MCF 10A (cell line): ENCODE results near the gene RALY. TPM values are rescaled to one million over a fixed set of nuclear protein-coding genes. Genes with fewer than 3 reads are reported as not detected.

ENCODE experiments used
- BruUV-seq: library from RNA; stranded (reverse); fragments of 400-500 nt; replicated peaks from 2 replicates; lab custom pipeline; 2021; lab: Mats Ljungman, UMichigan
- CTCF ChIA-PET: fragments of 300-600 bp; sonication (Branson Sonifier 250); formaldehyde crosslinking; extraction: SDS; loops from one replicate; lab custom pipeline; 2021; ENCODE audit warnings: antibody characterized with exemption, inconsistent platforms; lab: Yijun Ruan, JAX
- POLR2A ChIA-PET: fragments of 300-600, 350-650 bp; sonication (Branson Sonifier 250); formaldehyde crosslinking; extraction: SDS; loops from one replicate; lab custom pipeline; 2020; ENCODE audit warnings: antibody characterized with exemption, inconsistent platforms; lab: Yijun Ruan, JAX
- DNase-seq: peaks from one replicate; pipeline ENCODE4 v3.0.0-alpha.2; 2018; ENCODE audit not compliant: unreplicated experiment
- H3K27ac Mint-ChIP-seq: one replicate; pipeline ENCODE4 v1.8.0; 2022; ENCODE audit warnings: mild to moderate bottlenecking, low read depth, mixed read lengths; ENCODE audit not compliant: unreplicated experiment
- H3K27me3 Mint-ChIP-seq: one replicate; pipeline ENCODE4 v1.8.0; 2022; ENCODE audit warnings: mixed read lengths; ENCODE audit not compliant: insufficient read depth, unreplicated experiment
- H3K36me3 Mint-ChIP-seq: one replicate; pipeline ENCODE4 v1.8.0; 2022; ENCODE audit warnings: mild to moderate bottlenecking, moderate library complexity, mixed read lengths; ENCODE audit not compliant: insufficient read depth, unreplicated experiment
- H3K4me1 Mint-ChIP-seq: one replicate; pipeline ENCODE4 v1.8.0; 2022; ENCODE audit warnings: mixed read lengths; ENCODE audit not compliant: insufficient read depth, unreplicated experiment
- H3K4me3 Mint-ChIP-seq: one replicate; pipeline ENCODE4 v1.8.0; 2022; ENCODE audit warnings: mild to moderate bottlenecking, moderate library complexity, mixed read lengths; ENCODE audit not compliant: unreplicated experiment
- H3K9me3 Mint-ChIP-seq: one replicate; pipeline ENCODE4 v1.8.0; 2022; ENCODE audit warnings: mixed read lengths; ENCODE audit not compliant: unreplicated experiment
- intact Hi-C: fragments of 100-400 bp; cut with micrococcal nuclease; formaldehyde crosslinking; loops from 2 replicates; pipeline ENCODE4 v1.14.1; 2022
- total RNA-seq: library from RNA; stranded (reverse); gene quantifications from 2 replicates; pipeline ENCODE4 v1.2.3, GENCODE V29; 2022
- TF ChIP-seq, protein P1 (sequence below): fragments of 200-600 bp; IDR thresholded peaks from one replicate; pipeline ENCODE4 v1.8.0; 2022; ENCODE audit warnings: antibody characterized with exemption, mild to moderate bottlenecking; ENCODE audit not compliant: unreplicated experiment

Gene RALY
- total RNA-seq, 1 experiment from 2014 or later: 120 TPM

GRCh38 chr20:33963751-33964150, 30.0 kb upstream of the RALY start:
- no peak for DNase-seq
- Mint-ChIP-seq H3K4me1 (no peaks in the 10 kb centered on the region), H3K4me3 (no peak overlapping the region), H3K9me3 (no peaks in the 10 kb centered on the region), H3K27ac (no peak overlapping the region), H3K36me3 (no peaks in the 10 kb centered on the region), H3K27me3 (no peaks in the 10 kb centered on the region)
- ChIA-PET CTCF (interaction anchor here (1.0 kb wide), 1 partner anchor 15 kb away, joined by 3 read pairs; no protein-coding TSS in a partner anchor), POLR2A (interaction anchor here (1.2 kb wide), 1 partner anchor 29 kb away, joined by 3 read pairs; no protein-coding TSS in a partner anchor)
- no TSS peak for BruUV-seq
- TF ChIP-seq, protein P1, sequence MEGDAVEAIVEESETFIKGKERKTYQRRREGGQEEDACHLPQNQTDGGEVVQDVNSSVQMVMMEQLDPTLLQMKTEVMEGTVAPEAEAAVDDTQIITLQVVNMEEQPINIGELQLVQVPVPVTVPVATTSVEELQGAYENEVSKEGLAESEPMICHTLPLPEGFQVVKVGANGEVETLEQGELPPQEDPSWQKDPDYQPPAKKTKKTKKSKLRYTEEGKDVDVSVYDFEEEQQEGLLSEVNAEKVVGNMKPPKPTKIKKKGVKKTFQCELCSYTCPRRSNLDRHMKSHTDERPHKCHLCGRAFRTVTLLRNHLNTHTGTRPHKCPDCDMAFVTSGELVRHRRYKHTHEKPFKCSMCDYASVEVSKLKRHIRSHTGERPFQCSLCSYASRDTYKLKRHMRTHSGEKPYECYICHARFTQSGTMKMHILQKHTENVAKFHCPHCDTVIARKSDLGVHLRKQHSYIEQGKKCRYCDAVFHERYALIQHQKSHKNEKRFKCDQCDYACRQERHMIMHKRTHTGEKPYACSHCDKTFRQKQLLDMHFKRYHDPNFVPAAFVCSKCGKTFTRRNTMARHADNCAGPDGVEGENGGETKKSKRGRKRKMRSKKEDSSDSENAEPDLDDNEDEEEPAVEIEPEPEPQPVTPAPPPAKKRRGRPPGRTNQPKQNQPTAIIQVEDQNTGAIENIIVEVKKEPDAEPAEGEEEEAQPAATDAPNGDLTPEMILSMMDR: no peak
- intact Hi-C loops: no loop called here

DNA sequence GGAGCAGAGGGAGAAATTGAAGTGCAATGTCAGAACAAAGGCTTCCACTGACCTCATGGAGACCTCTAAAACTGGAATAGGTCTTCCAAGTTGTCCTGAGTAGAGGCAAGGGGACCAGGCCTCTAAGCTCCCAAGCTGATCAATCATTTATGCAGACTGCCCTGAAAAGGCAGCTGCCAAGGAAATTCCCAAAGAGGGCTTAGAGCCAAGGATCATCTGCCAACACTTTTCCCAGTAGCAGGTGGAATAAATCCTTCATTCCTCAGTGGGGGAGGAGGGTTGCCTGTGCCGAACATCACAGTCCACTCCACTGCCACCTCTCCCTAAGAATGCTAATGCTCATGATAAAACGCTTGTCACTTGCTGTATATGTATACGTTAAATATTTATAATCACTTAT, 29.3 kb upstream of the RALY start:
- ChIA-PET CTCF (no interaction called here), POLR2A (no interaction called here)
- Mint-ChIP-seq H3K9me3 (no peaks in the 10 kb centered on the region), H3K27me3 (no peaks in the 10 kb centered on the region), H3K27ac (no peak overlapping the region), H3K4me1 (no peaks in the 10 kb centered on the region), H3K36me3 (no peaks in the 10 kb centered on the region), H3K4me3 (no peak overlapping the region)
- intact Hi-C loops: no loop called here
- DNase-seq: no peak
- TF ChIP-seq, protein P1: no peak
- no TSS peak for BruUV-seq

DNA sequence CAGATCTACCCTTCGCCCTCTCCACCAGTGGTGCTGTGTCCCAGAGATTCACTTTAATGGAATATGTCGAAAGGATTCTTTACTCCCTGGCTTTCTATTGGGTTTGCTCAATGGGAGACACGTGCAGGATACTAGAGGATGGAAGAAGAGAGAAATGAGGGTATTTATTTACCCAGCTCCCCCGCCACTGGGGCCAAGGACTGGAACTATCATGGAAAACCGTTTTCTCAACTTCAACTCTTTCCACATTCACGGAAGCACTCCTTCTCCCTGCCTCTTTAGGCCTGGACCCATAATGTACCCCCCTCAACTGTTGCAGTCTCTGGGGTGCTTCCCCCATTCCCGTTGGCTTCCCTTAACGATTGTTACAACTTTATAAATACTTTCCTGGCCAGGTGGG, 26.6 kb upstream of the RALY start:
- POLR2A ChIA-PET: interaction anchor here (0.7 kb wide), 1 partner anchor 95 kb away, joined by 3 read pairs; no protein-coding TSS in a partner anchor
- no TSS peak for BruUV-seq
- DNase-seq: no peak

GRCh38 chr20:33969563-33969962, 24.1 kb upstream of the RALY start:
- no peaks in the 10 kb centered on the region for H3K9me3 Mint-ChIP-seq
- no TSS peak for BruUV-seq
- TF ChIP-seq, protein P1: no peak
- H3K36me3 Mint-ChIP-seq: no peaks in the 10 kb centered on the region
- intact Hi-C loops: no loop called here
- H3K4me1 Mint-ChIP-seq: no peaks in the 10 kb centered on the region
- no peaks in the 10 kb centered on the region for H3K27me3 Mint-ChIP-seq
- H3K4me3 Mint-ChIP-seq: no peak overlapping the region
- no peak overlapping the region for H3K27ac Mint-ChIP-seq
- ChIA-PET CTCF (no interaction called here), POLR2A (interaction anchor here (0.7 kb wide), 1 partner anchor 123 kb away, joined by 4 read pairs; no protein-coding TSS in a partner anchor)
- DNase-seq: no peak

More for the DNA sequence above, 26.6 kb upstream of the RALY start:
- H3K4me1 Mint-ChIP-seq: no peaks in the 10 kb centered on the region
- H3K27me3 Mint-ChIP-seq: no peaks in the 10 kb centered on the region
- CTCF ChIA-PET: interaction anchor here (0.5 kb wide), 1 partner anchor 65 kb away, joined by 3 read pairs; no protein-coding TSS in a partner anchor
- H3K4me3 Mint-ChIP-seq: no peak overlapping the region
- no peak overlapping the region for H3K27ac Mint-ChIP-seq
- H3K9me3 Mint-ChIP-seq: no peaks in the 10 kb centered on the region
- no peaks in the 10 kb centered on the region for H3K36me3 Mint-ChIP-seq
- intact Hi-C loops: no loop called here
- TF ChIP-seq, protein P1: no peak
